Endothelial cell of umbilical vein (primary cell): ENCODE results near the gene MYOM3.

Experiments
- CTCF ChIP-seq, 2 donors: IDR thresholded peaks; 1 replicate in 1 of 2; 2 replicates in 1 of 2; pipeline ENCODE4 v1.5.1; 2011; ENCODE audit warnings: low read length in 2 of 2, mild to moderate bottlenecking in 2 of 2, moderate library complexity in 2 of 2, control low read depth in 1 of 2, inconsistent platforms in 1 of 2, low read depth in 1 of 2; ENCODE audit not compliant: insufficient read depth in 1 of 2; ENCODE audit errors: extremely low read depth in 1 of 2
- POLR2A ChIP-seq: IDR thresholded peaks from 2 replicates; pipeline ENCODE4 v1.6.1; 2012; ENCODE audit warnings: low read depth, mild to moderate bottlenecking, control low read depth, low read length
- POLR2AphosphoS5 ChIP-seq: IDR thresholded peaks from 2 replicates; pipeline ENCODE4 v1.6.1; 2012; ENCODE audit warnings: low read depth, mild to moderate bottlenecking, control low read depth, low read length, moderate library complexity; ENCODE audit not compliant: insufficient read depth

- TF ChIP-seq POLR2AphosphoS5 (no peak), CTCF (IDR thresholded peaks at IDR 0.05; ENCODE audit: extremely low read depth in 1 of 2, insufficient read depth in 1 of 2, low read depth in 1 of 2, low read length in 2 of 2) (no peak), POLR2A (no peak)
Measured at GRCh38 chr1:24117132-24117531, 5.2 kb upstream of the MYOM3 start.
